Large intestine (tissue), 3 donors: ENCODE results near the gene SSBP3. TPM values are rescaled to one million over a fixed set of nuclear protein-coding genes. Genes with fewer than 3 reads are reported as not detected.

Experiments
- DNase-seq, 2 donors: peaks; one replicate each; pipeline versions ENCODE4 v3.0.0 to v3.0.0-alpha.2; 2013
- H3K27ac ChIP-seq: one replicate; pipeline ENCODE4 v1.5.1; 2013; ENCODE audit warnings: low read length
- H3K27me3 ChIP-seq: 2 replicates; pipeline ENCODE4 v1.6.1; 2013; ENCODE audit warnings: low read length; ENCODE audit not compliant: control insufficient read depth, insufficient read depth
- H3K36me3 ChIP-seq: 2 replicates; pipeline ENCODE4 v1.6.1; 2013; ENCODE audit warnings: low read length; ENCODE audit not compliant: control insufficient read depth, insufficient read depth
- H3K4me1 ChIP-seq: one replicate; pipeline ENCODE4 v1.6.1; 2013; ENCODE audit warnings: low read length; ENCODE audit not compliant: control insufficient read depth, insufficient read depth
- H3K4me3 ChIP-seq: one replicate; pipeline ENCODE4 v1.5.1; 2013; ENCODE audit warnings: low read length
- H3K9me3 ChIP-seq: one replicate; pipeline ENCODE4 v1.6.1; 2013; ENCODE audit warnings: mild to moderate bottlenecking, low read depth, low read length, moderate library complexity; ENCODE audit not compliant: control insufficient read depth
- WGBS: methylation state at CpG from one replicate; pipeline ENCODE4 v1.1.5; 2013; ENCODE audit warnings: low lambda C conversion rate; ENCODE audit not compliant: insufficient coverage; 5-methylcytosine and 5-hydroxymethylcytosine counted together
- polyA plus RNA-seq: library from polyadenylated mRNA; unstranded; fragments of 120-200 nt; gene quantifications from one replicate; pipeline ENCODE4 v1.2.1, GENCODE V29; 2013

The SSBP3 gene
- polyA plus RNA-seq, 1 donor = 48.2 TPM

DNA sequence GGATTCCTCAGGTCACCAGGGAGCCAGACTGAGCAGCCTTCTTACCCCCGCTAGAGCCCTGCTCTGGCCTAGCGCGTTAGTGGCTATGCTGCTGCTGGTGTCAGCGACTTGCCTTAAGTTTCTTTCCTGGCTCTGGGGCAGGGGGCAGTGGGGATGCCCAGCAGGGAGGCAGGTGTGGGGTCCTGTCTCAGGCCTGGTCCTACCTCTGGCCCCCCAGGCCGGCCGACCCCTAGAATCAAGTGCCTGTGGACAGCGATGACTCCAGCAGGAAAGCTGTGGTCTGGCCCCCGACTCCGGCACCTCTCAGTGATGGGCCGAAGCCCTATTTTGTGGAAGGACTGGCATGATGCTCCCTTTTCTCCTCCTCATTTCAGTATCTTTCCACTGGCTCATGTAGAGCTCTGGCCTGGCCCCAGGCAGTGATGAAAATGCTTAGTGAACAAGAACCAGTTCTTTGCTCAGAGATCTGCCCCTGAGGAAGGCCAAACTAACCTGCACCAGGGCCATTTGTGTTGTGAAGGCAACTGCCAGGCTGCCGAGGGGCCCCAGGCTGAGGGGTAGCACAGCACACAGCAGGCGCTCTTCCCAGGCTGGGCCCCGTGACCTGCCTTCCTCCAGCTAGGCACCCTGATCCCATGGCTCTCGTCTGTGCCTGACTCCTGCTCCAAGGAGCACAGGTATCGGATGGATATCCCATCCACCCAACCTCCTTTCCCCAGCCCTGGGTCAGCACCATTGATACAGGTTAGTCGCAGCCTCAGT, 182.6 kb downstream of the SSBP3 start:
- H3K4me3 ChIP-seq = no peak overlapping the region
- DNase-seq = no peak
- H3K4me1 ChIP-seq = peaks cover 15% of the 10 kb centered on the region
- peaks cover 53% of the 10 kb centered on the region for H3K36me3 ChIP-seq
- WGBS = no CpG with 5 or more reads among the region's 16 CpGs
- no peak overlapping the region for H3K27ac ChIP-seq
- no peaks in the 10 kb centered on the region for H3K9me3 ChIP-seq
- H3K27me3 ChIP-seq = no peaks in the 10 kb centered on the region

DNA sequence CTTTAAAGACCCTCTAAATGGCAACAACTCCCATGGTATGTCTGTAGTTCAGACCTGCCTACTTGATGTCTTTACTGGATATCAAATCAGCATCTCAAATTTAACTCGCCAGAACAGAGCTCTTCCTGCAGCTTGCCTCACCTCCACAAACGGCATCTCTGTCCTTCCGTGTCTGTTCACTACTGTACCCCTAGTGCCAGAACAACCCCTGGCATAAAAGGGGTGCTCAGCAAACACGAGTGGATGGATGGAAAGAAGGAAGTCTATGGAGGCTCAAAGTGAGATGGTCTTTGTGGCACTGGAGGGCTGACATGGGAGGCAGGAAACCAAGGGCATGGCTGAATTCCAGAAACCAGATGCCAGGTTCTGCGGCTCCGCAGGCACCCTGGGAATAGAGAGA, 183.5 kb downstream of the SSBP3 start:
- Histone ChIP-seq H3K36me3 (peaks cover 59% of the 10 kb centered on the region), H3K4me3 (no peak overlapping the region), H3K27me3 (no peaks in the 10 kb centered on the region), H3K4me1 (peaks cover 11% of the 10 kb centered on the region), H3K9me3 (no peaks in the 10 kb centered on the region), H3K27ac (no peak overlapping the region)
- no peak for DNase-seq
- no CpG with 5 or more reads among the region's 6 CpGs for WGBS

DNA sequence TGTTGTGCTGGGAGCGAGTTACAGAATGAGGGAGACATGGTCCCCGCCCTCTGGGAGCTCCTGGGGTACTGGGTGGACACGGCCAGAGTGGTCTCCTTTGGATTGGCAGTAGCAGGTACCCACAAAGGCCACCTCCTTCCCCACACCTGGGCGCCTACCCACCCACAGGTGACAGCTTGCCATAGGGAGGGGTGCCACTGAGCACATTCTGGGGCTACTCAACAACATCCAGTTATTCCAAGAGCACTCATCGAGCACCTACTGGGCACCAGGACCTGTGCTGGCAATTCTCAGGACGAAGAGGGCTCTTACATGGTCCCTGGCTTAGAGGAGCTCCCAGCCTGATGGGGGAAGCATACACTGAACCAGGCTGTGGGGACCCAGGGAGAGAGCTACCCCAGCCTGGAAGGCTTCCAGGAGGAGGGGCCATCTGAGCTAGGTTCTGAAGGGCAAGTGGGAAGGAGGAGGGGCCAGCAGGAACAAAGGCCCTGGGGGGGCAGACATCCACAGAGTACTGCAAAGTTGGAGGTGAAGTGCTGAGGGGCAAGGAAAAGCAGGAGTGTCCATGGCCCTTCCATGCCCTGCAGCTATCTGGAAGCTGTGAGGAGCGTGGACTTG, 184.2 kb downstream of the SSBP3 start:
- H3K27ac ChIP-seq = no peak overlapping the region
- H3K36me3 ChIP-seq = peaks cover 62% of the 10 kb centered on the region
- WGBS = no CpG with 5 or more reads among the region's 7 CpGs
- no peaks in the 10 kb centered on the region for H3K9me3 ChIP-seq
- H3K4me3 ChIP-seq = no peak overlapping the region
- no peaks in the 10 kb centered on the region for H3K27me3 ChIP-seq
- H3K4me1 ChIP-seq = peaks cover 4% of the 10 kb centered on the region
- DNase-seq = no peak

DNA sequence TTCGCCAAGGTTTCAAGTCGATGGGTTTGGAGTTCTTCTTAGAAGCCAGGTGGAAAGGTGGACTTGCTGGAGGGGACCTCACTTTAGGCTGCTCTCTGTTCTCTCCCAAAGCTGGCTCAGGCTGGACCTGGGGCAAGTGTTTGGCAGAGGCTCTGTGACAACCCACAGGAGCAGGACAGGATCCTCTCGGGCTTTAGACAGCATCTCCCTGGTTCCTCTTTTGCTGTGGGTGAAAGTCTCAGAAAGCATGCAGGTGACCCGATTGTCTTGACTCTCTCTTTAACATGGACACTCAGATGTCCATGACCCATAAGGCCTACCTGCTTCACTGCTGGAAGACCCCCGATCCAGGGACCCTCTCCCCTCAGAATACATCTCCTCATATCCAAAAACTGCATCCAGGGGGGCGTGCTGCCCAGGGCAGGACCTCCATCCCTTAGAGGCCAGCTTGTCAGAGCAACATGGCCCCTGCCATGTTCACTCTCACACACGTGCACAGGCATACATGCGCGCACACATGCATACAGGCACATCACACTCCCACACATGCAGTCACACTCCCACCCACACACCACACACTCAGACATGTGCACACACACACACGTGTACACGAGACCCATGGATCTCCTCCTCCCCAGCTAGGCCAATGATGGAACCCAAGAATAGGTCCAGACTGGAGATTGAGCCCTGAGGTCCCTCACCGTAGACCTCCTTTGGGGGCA, 184.9 kb downstream of the SSBP3 start:
- Histone ChIP-seq H3K27ac (no peak overlapping the region), H3K36me3 (peaks cover 69% of the 10 kb centered on the region), H3K27me3 (no peaks in the 10 kb centered on the region), H3K4me1 (peaks cover 4% of the 10 kb centered on the region), H3K9me3 (no peaks in the 10 kb centered on the region), H3K4me3 (no peak overlapping the region)
- no CpG with 5 or more reads among the region's 12 CpGs for WGBS
- no peak for DNase-seq

DNA sequence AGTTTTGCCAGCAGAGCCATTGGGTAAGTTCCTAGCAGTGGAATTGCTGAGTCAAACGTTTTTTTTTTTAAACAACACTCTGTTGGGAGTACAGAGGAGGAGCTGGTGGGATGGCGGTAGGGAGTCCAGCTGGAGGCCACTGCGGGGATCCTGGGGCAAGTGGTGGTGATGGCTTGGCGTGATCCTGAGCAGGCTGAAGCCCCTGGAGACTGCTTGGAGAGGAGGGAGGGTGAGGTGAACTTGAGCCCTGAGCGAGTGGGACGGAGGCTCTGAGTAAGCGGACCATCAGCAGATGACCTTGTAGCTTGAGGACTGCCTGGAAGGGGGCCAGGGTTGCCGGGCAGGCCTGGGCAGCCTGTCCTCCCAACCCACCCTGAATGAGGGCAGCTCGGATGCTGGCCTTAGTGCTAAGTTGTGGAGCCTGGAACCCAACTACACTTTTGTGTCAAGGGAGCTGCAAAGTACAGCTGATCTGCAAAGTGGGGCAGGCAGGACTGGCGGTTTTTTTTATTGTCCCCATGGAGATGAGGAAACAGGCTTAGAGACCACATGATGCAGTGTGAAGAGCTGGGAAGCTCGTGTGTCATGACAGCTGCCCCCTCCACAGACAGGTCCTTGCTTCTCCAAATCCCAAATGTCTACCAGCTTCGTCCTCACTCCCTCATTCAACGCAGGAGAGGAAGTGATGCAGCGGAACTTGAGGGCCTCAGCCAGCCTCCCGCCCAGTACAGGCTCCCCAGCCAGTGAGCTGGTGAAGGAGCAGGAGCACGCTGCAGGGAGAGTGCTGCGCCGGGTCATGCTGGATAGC, 186.0 kb downstream of the SSBP3 start:
- Histone ChIP-seq H3K36me3 (peaks cover 73% of the 10 kb centered on the region), H3K27ac (no peak overlapping the region), H3K4me1 (peaks cover 4% of the 10 kb centered on the region), H3K9me3 (no peaks in the 10 kb centered on the region), H3K27me3 (no peaks in the 10 kb centered on the region), H3K4me3 (no peak overlapping the region)
- DNase-seq = no peak
- WGBS = 20% methylated on average over 1 of the region's 18 CpGs

DNA sequence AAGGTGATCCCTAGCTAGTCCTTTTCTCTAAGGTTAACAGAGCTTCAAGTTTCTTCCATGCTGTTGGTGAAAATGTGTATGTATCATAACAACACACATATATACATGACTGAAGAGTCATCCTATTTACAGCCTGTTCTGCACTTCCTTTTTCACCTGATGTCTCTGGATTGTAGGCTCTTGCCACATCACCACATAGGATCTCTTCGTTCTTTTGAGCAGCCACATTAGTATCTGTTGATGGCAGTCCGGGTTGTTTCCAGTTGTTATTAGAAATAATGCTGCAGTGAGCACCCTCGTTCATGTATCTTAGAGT, 186.5 kb downstream of the SSBP3 start:
- Histone ChIP-seq H3K4me1 (peaks cover 4% of the 10 kb centered on the region), H3K36me3 (peaks cover 75% of the 10 kb centered on the region), H3K9me3 (no peaks in the 10 kb centered on the region), H3K4me3 (no peak overlapping the region), H3K27ac (no peak overlapping the region), H3K27me3 (no peaks in the 10 kb centered on the region)
- WGBS = 80% methylated on average over 1 of the region's 3 CpGs
- no peak for DNase-seq

DNA sequence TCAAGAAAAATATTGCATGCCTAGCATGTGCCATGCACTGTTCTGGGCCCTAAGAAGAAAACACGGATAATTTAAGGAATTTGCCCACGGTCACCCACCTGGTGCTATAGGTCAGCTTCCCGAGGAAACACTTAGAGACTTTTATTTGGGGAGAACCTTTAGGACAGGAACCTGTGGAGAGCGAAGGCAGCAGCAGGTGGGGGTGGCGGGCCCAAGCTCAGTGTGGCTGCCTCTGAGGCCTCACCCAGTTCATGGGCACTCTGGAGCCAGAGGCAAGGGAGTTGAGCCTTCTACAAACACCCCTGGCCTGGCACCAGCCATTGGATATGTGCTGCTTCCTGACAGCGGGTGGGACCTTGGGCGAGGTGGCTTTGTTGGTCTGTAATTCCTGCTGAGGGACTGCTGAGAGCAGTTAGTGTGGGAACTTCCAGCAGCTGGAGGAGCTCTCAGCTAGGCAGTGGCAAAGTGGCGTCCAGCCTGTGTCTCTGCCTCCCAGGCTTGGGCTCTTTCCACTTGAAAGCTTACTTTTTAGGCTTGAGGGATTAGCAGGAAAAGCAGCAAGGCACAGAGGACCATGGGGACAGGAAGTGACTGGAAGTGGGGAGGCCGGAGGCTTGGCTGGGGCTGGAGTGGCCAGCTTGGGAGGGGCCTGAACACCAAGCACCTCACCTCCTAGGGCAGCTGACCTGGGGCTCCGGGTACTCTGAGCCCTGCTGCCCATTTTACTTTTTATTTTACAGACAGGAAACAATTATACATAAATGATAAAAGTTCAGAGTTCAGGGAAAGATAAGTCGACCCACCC, 187.1 kb downstream of the SSBP3 start:
- no peak overlapping the region for H3K27ac ChIP-seq
- H3K36me3 ChIP-seq = peaks cover 78% of the 10 kb centered on the region
- H3K27me3 ChIP-seq = no peaks in the 10 kb centered on the region
- no peak for DNase-seq
- peaks cover 4% of the 10 kb centered on the region for H3K4me1 ChIP-seq
- WGBS = no CpG with 5 or more reads among the region's 11 CpGs
- no peak overlapping the region for H3K4me3 ChIP-seq
- H3K9me3 ChIP-seq = no peaks in the 10 kb centered on the region

DNA sequence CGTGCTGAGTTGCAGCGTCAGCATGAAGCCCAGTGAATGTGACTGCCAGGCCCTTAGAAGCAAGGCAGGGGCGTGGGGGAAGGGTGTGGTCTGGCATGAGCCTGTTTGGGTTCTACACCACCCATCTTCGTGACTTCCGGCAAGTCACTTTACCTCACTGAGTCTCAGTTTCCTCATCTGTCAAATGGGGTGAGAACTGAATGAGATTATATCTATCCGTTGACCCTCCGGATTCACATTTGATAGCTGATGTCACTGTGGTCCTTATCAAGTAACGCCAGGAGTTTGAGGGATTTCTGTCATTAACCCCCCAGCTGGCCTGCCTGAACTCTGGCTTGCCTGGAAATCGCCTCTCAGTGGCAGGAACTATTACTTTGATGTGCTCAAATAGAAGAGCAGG, 190.7 kb downstream of the SSBP3 start:
- peaks cover 90% of the 10 kb centered on the region for H3K36me3 ChIP-seq
- no CpG with 5 or more reads among the region's 9 CpGs for whole genome bisulfite sequencing
- no peak for DNase-seq

DNA sequence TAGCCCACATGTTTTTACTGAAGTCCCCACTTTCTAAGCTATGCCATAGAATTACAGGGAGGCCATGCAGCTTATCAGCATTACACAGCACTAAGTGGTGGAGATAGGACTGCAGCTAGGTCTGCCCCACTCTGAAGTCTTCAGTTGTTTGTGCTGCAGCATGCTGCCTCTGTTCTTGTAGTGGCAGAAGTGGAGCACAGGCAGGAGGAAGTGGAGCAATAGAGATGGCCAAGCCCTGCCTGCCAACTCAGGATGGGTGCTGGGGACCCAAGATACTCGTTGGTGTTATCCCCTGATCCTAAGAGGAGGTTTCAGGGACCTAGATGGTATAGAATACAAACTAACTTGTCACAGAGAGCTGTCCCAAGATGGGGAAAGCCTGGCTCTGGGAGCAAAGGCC, 193.3 kb downstream of the SSBP3 start:
- H3K4me3 ChIP-seq = no peak overlapping the region
- DNase-seq = no peak
- no CpG with 5 or more reads among the region's 1 CpG for whole genome bisulfite sequencing

More for the DNA sequence above, 190.7 kb downstream of the SSBP3 start:
- Histone ChIP-seq H3K4me3 (no peak overlapping the region), H3K4me1 (peaks cover 4% of the 10 kb centered on the region), H3K27ac (no peak overlapping the region), H3K9me3 (no peaks in the 10 kb centered on the region), H3K27me3 (no peaks in the 10 kb centered on the region)

More for the DNA sequence above, 193.3 kb downstream of the SSBP3 start:
- H3K9me3 ChIP-seq = no peaks in the 10 kb centered on the region
- H3K4me1 ChIP-seq = no peaks in the 10 kb centered on the region
- H3K27me3 ChIP-seq = no peaks in the 10 kb centered on the region
- no peak overlapping the region for H3K27ac ChIP-seq
- peaks cover 89% of the 10 kb centered on the region for H3K36me3 ChIP-seq
